GM12872 (cell line): ENCODE results near the gene GALNT12.

Experiments
- TF ChIP-seq, protein P1 (sequence below): IDR thresholded peaks from 3 replicates; pipeline ENCODE4 v1.5.1; 2011; ENCODE audit warnings: low read depth, mild to moderate bottlenecking, low read length, moderate library complexity; ENCODE audit not compliant: insufficient read depth

The GALNT12 gene

GRCh38 chr9:98856982-98857381, 49.5 kb downstream of the GALNT12 start:
- TF ChIP-seq, protein P1, sequence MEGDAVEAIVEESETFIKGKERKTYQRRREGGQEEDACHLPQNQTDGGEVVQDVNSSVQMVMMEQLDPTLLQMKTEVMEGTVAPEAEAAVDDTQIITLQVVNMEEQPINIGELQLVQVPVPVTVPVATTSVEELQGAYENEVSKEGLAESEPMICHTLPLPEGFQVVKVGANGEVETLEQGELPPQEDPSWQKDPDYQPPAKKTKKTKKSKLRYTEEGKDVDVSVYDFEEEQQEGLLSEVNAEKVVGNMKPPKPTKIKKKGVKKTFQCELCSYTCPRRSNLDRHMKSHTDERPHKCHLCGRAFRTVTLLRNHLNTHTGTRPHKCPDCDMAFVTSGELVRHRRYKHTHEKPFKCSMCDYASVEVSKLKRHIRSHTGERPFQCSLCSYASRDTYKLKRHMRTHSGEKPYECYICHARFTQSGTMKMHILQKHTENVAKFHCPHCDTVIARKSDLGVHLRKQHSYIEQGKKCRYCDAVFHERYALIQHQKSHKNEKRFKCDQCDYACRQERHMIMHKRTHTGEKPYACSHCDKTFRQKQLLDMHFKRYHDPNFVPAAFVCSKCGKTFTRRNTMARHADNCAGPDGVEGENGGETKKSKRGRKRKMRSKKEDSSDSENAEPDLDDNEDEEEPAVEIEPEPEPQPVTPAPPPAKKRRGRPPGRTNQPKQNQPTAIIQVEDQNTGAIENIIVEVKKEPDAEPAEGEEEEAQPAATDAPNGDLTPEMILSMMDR = no peak

- TF ChIP-seq, protein P1 = no peak
Observed at GRCh38 chr9:98859941-98860340, 52.5 kb downstream of the GALNT12 start.

- TF ChIP-seq, protein P1 = no peak
Observed at GRCh38 chr9:98860871-98861293, 53.4 kb downstream of the GALNT12 start.

- TF ChIP-seq, protein P1 = no peak
Observed at GRCh38 chr9:98861781-98862504, 54.5 kb downstream of the GALNT12 start.

DNA sequence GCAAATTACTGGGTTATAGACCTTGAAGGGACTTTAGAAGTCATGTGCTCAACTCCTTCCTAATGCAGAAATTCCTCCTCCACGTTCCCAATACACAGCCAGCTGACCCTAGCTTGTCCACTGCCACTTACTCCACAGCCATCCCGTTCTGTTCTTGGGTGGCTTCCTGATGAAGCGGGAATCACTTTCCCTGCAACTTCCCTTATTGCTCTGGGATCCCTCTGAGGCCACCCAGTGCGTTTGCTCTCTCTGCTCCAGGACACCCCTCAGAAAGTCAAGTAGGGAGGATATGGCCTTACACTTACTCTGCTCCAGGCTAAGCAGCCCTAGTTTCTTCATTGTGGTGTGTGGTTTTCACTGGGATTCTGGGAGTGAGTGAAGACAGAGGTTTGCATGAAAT, 55.5 kb downstream of the GALNT12 start:
- TF ChIP-seq, protein P1 = no peak

DNA sequence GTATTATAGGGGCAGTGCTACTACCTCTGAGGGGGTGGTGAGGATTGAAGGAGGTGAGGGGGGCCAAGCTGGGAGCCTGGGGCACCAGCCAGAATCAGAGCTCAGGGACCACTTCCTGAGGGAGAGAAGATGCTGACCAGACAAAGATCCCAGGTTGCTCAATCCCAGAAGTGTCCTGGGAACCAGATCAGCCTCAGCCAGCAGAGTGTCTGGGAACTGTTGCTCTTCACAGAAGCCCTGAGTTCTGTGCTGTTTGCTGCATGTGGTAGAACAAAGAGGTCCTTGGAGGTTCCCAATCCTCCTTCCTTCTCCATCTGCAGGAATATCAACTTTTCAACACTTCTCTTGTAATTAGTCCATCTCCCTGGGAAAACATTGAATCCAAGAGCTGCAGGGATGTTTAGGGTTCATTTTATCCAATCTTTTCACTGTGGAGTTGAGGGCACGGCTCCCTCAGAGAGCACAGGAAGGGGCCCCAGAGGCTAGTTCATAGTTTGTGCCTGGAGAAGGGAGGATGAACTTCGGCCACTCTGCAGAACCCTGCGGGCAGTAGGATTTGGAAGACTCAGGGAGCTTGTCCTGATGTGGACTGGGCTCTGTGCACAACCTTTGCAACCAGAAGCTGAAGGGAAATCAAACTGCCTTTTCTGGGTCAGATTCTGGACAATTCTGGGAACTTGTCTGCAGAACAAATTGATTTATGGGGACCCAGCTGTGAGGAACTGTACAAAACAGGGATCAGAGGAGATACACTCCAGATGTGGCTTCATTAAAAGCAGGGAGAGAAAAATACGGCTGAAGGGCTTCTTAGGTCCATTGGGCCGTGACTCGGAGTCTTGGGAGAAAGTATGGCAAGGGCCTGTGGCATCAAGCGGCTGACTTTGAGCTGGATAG, 57.1 kb downstream of the GALNT12 start:
- TF ChIP-seq, protein P1 = no peak

GRCh38 chr9:98865284-98865875, 57.9 kb downstream of the GALNT12 start:
- TF ChIP-seq, protein P1 = no peak
